Lung (tissue), 12 donors: ENCODE measurements around the gene MTA1. TPM values are rescaled to one million over a fixed set of nuclear protein-coding genes. Genes with fewer than 3 reads are reported as not detected.

ENCODE experiments used
- ATAC-seq: fragments of 200-7000 bp; cut with Tn5 transposase; one replicate; pipeline ENCODE4 v1.9.1; 2020; ENCODE audit warnings: moderate number of reproducible peaks; ENCODE audit not compliant: insufficient read depth, low FRiP score
- DNase-seq, 3 donors: peaks; one replicate each; pipeline ENCODE4 v3.0.0-alpha.2; 2013 to 2017
- H3K27ac ChIP-seq, 2 donors: one replicate each; pipeline ENCODE4 v1.5.1; 2013; ENCODE audit warnings: mild to moderate bottlenecking in 2 of 2, moderate library complexity in 2 of 2, control low read depth in 1 of 2, inconsistent platforms in 1 of 2, low read depth in 1 of 2, low read length in 1 of 2
- H3K27me3 ChIP-seq, 3 donors: one replicate each; pipeline ENCODE4 v1.5.1; 2013; ENCODE audit warnings: low read length in 2 of 3; ENCODE audit not compliant: control insufficient read depth in 3 of 3, insufficient read depth in 3 of 3
- H3K36me3 ChIP-seq, 4 donors: one replicate each; pipeline ENCODE4 v1.5.1; 2013; ENCODE audit warnings: low read length in 4 of 4, mild to moderate bottlenecking in 1 of 4, moderate library complexity in 1 of 4; ENCODE audit not compliant: control insufficient read depth in 4 of 4, insufficient read depth in 4 of 4
- H3K4me1 ChIP-seq, 5 donors: one replicate each; pipeline ENCODE4 v1.5.1; 2013; ENCODE audit warnings: low read length in 5 of 5, mild to moderate bottlenecking in 2 of 5, moderate library complexity in 1 of 5; ENCODE audit not compliant: control insufficient read depth in 5 of 5, insufficient read depth in 5 of 5
- H3K4me3 ChIP-seq: one replicate; pipeline ENCODE4 v1.5.1; 2013; ENCODE audit warnings: mild to moderate bottlenecking, control low read depth, moderate library complexity
- H3K9ac ChIP-seq, 2 donors: one replicate each; pipeline ENCODE4 v1.5.1; 2013; ENCODE audit warnings: low read length in 2 of 2, control low read depth in 1 of 2; ENCODE audit not compliant: insufficient read depth in 1 of 2
- H3K9me3 ChIP-seq, 4 donors: one replicate each; pipeline ENCODE4 v1.5.1; 2013; ENCODE audit warnings: low read length in 3 of 4, mild to moderate bottlenecking in 1 of 4, moderate library complexity in 1 of 4; ENCODE audit not compliant: control insufficient read depth in 4 of 4, insufficient read depth in 3 of 4
- WGBS, 2 donors: extraction: QIAGEN DNeasy Blood & Tissue Kit; methylation state at CpG; one replicate each; pipeline ENCODE4 v1.1.7; 2013; 5-methylcytosine and 5-hydroxymethylcytosine counted together
- polyA plus RNA-seq, 2 donors: library from polyadenylated mRNA; stranded (reverse); fragments of 200-250 nt; gene quantifications; one replicate each; pipeline ENCODE4 v1.2.1, GENCODE V29; 2013
- total RNA-seq, 2 donors: library from RNA; depleted of rRNA in 1 of 2; stranded (reverse); fragments of >200 nt in 1 of 2; gene quantifications; one replicate each; pipeline ENCODE4 v1.2.1, GENCODE V29; 2014 to 2021
- TF ChIP-seq, protein P1 (sequence below): IDR thresholded peaks from 2 replicates; pipeline ENCODE4 v1.5.1; 2012; ENCODE audit warnings: mild to moderate bottlenecking; ENCODE audit errors: control extremely low read depth, extremely low read depth
- donor health status: control.
- donor health status: control.
- donor health status: Bipolar disorder and iron deficiency.
- donor health status: healthy.
- donor health status: DM: yes; HTN: yes; CAD: no.

MTA1 gene
- total and polyA plus RNA-seq, 4 donors = 40.2 to 113 (median 63.6) TPM

DNA sequence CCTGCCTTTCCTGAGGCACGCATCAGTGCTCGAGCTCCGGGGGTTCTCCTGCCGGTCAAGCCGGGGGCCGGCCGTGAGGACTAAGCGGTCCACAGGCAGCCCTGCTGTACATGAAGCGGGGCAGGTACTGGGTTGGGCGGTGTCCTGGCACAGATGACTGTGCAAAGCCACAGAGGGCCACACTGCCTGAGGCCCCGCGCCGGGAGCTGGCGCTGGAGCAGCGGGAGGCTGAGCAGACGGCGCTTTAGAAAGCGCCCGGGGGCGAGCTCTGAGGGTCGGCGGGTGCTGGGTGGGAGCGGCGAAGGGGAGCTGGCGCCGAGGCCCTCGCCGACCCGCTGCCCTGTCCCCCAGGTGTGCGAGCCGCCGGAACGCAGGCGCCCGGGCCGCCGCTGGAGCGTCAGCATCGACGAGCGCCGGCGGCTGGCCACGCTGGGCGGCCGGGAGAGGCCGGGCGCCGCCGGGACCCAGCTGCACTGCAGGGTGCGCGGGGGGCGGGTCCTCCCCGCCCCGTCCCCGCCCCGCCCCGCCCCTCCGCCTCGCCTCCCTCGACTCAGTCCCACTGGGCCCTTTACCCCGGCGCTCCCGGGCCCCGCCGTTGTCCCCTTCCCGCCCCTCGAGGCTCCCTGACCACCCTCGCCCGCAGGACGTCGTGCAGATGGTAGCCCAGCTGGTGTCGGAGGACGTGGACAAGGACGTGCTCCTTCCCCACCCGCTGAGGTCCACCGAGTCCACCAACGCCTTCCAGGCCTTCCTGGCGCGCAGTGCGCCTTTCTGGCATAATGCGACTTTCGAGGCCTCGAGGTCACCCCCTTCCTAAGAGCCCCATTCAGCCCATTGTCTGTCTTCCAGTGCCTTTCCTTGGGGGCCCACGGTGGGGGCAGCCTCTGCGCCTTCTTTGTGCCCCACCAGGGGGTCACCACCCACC is 8.3 kb upstream of the MTA1 start:
- 9 to 10% methylated on average over 61 to 86 of the region's 86 CpGs for WGBS, 2 donors

GRCh38 chr14:105411985-105412770 is 7.4 kb upstream of the MTA1 start:
- TF ChIP-seq, protein P1, sequence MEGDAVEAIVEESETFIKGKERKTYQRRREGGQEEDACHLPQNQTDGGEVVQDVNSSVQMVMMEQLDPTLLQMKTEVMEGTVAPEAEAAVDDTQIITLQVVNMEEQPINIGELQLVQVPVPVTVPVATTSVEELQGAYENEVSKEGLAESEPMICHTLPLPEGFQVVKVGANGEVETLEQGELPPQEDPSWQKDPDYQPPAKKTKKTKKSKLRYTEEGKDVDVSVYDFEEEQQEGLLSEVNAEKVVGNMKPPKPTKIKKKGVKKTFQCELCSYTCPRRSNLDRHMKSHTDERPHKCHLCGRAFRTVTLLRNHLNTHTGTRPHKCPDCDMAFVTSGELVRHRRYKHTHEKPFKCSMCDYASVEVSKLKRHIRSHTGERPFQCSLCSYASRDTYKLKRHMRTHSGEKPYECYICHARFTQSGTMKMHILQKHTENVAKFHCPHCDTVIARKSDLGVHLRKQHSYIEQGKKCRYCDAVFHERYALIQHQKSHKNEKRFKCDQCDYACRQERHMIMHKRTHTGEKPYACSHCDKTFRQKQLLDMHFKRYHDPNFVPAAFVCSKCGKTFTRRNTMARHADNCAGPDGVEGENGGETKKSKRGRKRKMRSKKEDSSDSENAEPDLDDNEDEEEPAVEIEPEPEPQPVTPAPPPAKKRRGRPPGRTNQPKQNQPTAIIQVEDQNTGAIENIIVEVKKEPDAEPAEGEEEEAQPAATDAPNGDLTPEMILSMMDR = no peak
- 78 to 82% methylated on average over 17 of the region's 17 CpGs for WGBS, 2 donors
- peaks cover 0 to 6% (median 4%) of the 10 kb centered on the region in 3 donors for H3K27me3 ChIP-seq
- ATAC-seq (no peak), DNase-seq (no peak)
- peaks cover 0 to 3% (median 0%) of the 10 kb centered on the region in 4 donors for H3K9me3 ChIP-seq
- no peak overlapping the region for H3K27ac ChIP-seq
- H3K4me3 ChIP-seq = no peak overlapping the region
- no peaks in the 10 kb centered on the region for H3K36me3 ChIP-seq
- peaks cover 0 to 16% (median 0%) of the 10 kb centered on the region in 5 donors for H3K4me1 ChIP-seq
- no peak overlapping the region for H3K9ac ChIP-seq

More for the DNA sequence above, 8.3 kb upstream of the MTA1 start:
- peaks cover 0 to 6% (median 4%) of the 10 kb centered on the region in 3 donors for H3K27me3 ChIP-seq
- TF ChIP-seq, protein P1 = no peak
- ATAC-seq (peak; percentile 20), DNase-seq (peak; percentile 38 to 51 (median 49))
- H3K9ac ChIP-seq = no peak overlapping the region
- peaks cover 0 to 3% (median 0%) of the 10 kb centered on the region in 4 donors for H3K9me3 ChIP-seq
- H3K27ac ChIP-seq = no peak overlapping the region
- peaks cover 0 to 16% (median 0%) of the 10 kb centered on the region in 5 donors for H3K4me1 ChIP-seq
- H3K36me3 ChIP-seq = no peaks in the 10 kb centered on the region
- no peak overlapping the region for H3K4me3 ChIP-seq

- Histone ChIP-seq H3K36me3 (no peaks in the 10 kb centered on the region), H3K27ac (no peak overlapping the region), H3K4me1 (peaks cover 0 to 16% (median 0%) of the 10 kb centered on the region in 5 donors), H3K9me3 (peaks cover 0 to 3% (median 0%) of the 10 kb centered on the region in 4 donors), H3K27me3 (peaks cover 0 to 6% (median 4%) of the 10 kb centered on the region in 3 donors), H3K4me3 (no peak overlapping the region), H3K9ac (no peak overlapping the region)
- DNase-seq = no peak
- WGBS, 2 donors = 86 to 90% methylated on average over 8 of the region's 8 CpGs
- no peak for ATAC-seq
- TF ChIP-seq, protein P1 = no peak
Observed at GRCh38 chr14:105412771-105413543, 6.7 kb upstream of the MTA1 start.
